Cardiac fibroblast (primary cell): Measurements from ENCODE around the gene HOXC5.

Source experiments
- DNase-seq, 2 donors: peaks; one replicate each; pipeline versions ENCODE4 v3.0.0 to v3.0.0-alpha.2; 2010; ENCODE audit warnings: low read depth in 2 of 2
- H3K4me3 ChIP-seq, 2 donors: replicated peaks in 1 of 2; 1 replicate in 1 of 2; 2 replicates in 1 of 2; pipeline ENCODE4 v1.5.1; 2011; ENCODE audit warnings: low read depth in 2 of 2, low read length in 2 of 2, mild to moderate bottlenecking in 2 of 2, moderate library complexity in 1 of 2
- TF ChIP-seq, protein P1 (sequence below): IDR thresholded peaks from one replicate; pipeline ENCODE4 v1.5.1; 2011; ENCODE audit warnings: low read depth, mild to moderate bottlenecking, low read length, inconsistent platforms

Gene HOXC5

DNA sequence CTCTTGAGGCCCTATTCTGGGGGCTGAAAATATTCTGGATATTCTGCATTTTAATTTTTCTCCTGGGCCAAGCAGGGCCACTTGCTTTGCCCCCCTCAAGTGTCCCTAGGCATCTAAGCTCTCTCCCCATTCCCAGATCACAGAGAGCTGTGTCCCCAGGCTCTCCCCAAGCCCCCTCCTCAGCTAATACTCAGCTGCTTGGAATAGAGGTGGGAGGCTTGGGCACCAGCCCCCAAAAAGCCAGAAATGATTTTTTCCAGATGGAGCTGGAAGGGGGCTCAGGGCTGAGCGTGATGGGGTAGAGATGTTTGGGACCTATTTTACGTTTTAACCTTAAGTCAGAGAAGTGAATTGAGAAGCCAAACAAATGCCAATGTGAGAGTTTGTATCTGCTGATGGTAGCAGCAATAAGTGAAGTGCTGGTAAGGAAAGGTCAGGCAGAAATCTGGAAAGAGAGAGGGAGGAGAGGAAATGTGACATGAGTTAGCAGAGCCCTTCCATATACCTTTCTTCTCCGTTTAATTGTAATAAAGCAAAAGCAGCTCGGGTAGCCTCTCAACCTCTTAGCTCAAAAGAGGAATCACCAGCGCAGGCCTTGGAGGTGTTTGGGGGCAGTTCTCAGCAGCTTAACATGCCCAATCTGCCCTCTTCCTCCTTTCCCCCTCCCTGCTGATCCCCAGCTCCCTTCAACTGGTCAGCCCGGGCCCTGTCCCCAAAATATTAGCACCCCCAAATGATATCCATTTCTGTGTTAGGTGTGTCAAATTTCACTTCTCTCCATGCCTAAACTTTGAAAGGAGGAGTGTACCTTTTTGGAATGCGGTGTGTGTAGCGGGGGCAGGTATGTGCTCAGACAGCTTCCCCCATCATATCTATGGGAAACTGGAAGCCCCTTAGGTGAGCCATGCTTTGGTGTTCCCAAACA, 9.6 kb upstream of the HOXC5 start:
- DNase-seq: no peak
- no peak overlapping the region for H3K4me3 ChIP-seq
- TF ChIP-seq, protein P1, sequence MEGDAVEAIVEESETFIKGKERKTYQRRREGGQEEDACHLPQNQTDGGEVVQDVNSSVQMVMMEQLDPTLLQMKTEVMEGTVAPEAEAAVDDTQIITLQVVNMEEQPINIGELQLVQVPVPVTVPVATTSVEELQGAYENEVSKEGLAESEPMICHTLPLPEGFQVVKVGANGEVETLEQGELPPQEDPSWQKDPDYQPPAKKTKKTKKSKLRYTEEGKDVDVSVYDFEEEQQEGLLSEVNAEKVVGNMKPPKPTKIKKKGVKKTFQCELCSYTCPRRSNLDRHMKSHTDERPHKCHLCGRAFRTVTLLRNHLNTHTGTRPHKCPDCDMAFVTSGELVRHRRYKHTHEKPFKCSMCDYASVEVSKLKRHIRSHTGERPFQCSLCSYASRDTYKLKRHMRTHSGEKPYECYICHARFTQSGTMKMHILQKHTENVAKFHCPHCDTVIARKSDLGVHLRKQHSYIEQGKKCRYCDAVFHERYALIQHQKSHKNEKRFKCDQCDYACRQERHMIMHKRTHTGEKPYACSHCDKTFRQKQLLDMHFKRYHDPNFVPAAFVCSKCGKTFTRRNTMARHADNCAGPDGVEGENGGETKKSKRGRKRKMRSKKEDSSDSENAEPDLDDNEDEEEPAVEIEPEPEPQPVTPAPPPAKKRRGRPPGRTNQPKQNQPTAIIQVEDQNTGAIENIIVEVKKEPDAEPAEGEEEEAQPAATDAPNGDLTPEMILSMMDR: no peak

DNA sequence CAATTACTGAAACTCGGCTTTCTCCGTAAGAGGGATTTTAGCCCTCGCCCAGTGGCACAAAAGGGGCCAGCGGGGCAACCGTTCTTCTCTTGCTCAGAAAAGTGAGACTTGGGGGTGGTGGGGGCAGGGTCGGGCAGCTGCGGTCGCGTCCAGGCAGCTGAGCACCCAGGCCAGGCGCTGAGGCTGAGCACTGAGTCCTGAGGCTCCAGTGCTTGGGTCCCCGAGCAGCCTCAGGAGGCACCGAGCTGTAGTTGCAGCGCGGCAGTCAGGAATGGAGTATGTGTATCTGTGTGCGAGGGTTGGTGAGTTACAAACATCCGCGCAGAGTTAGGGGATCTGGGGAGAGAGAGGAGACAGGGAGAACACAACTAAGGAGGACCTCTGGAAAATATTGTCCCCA, 8.7 kb upstream of the HOXC5 start:
- TF ChIP-seq, protein P1: no peak
- DNase-seq: no peak
- H3K4me3 ChIP-seq: no peak overlapping the region

DNA sequence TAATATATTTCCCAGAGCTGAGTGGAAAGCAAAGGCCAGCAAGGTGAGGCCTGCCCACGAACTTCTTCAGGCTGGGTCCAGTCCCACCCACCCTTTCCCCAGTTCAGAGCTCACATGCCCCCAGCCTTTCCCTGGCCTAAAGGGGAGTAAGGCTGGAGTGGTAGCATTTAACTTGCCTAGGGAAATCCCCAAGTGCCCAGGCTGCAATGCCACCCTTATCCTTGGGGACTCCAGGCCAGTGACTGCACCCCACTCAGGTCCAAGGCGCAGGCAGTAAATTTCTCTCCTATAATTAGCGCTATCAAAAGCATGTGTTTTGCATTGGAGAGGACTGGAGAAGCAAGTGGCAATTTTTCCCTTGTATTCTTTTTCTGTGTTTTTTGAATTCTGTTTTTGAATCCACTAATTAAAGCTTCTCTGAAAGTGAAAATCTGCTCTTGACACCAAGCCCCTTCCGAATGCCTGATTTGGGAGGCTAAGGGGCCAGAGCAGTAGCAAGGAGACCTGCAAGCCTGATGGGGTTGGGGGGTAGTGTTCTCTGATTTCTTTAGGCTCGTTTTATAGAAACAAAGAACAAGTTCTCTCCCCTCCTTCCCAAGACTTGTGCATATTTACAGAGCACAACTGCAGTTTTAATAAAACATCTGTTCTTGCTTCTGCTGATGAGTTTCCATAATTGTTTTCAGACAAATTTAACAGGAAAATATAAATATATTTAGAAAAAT, 8.1 kb upstream of the HOXC5 start:
- H3K4me3 ChIP-seq: no peak overlapping the region
- no peak for DNase-seq
- TF ChIP-seq, protein P1: no peak

DNA sequence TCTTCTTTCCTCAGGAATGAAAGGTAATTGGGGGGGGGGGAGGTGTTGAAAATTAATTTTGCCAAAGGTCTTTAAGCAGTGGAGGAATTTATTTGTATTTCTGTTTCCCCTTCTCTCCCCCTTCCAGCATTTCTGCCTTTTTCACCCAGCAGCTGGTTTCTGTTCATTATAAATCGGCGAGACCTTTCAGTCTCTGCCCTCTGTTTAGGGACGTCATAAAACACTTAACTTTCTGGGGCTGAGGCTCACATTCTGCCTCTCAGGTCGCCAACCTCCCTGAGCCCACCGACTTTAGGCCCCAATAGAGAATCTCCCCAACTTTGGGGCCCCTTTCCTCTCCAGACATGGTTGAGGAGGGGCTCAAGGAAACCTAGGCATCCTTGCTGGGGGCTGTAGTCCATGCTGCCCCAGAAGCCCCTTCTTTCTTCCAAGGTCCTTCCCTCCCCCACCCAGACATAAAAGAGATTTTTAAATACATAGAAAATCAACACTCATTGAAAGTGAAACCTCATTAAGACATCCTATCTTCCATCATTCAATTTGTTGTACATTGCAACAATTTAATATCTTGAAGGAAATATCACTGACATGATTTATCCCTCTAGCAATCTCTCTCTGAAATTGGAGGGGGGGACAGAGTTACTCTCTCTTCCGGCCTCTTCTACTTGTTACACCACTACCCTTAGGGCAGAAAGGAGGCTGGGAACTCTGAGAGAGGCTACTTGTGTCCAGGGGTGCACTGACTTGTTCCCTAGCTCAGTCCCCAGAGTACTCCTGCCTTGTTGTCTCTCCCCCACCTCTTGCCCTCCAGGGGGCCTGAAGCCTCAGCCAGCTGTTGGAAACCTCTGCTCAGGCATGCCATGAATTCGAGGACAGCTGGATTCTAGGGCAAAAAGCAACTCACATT, 7.1 kb upstream of the HOXC5 start:
- no peak overlapping the region for H3K4me3 ChIP-seq
- TF ChIP-seq, protein P1: no peak
- no peak for DNase-seq

DNA sequence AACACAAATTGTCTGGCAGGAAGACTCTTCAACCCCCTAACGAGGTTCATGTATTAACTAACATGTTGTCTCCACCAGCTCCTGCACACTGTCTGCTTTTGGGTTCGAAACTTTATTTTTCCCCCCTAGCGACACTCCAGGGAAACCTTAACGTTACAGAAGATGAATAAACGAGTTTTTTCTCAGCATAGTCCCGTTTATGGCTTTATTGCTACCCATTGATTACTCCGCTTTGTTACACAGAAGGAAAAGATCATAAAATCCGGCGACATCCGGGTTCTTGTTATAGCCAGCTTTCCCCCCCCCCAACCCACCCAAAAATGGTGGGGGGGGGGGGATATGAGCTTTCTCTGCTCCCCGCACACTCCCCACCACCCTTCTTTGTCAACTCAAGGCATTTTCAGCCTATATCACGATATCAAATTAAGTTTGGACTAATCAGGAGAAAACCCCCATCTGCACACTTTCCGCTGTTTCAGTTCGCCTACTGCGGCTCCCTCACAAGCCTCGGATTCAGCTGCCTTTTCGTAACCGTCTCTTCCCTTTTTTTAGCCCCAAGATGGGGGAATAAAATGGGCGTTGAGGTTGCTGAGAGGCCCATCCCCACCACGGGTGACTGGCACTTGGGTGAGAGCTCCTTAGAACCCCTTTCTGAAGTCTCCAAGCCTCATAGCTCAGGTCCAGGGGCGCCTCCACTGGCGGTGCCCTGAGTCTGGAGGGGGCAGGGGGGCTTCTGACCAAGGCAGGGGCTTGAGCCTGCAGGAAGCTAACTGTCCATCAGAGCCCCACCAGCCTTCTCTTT, 6.0 kb upstream of the HOXC5 start:
- DNase-seq: no peak
- H3K4me3 ChIP-seq: no peak overlapping the region
- TF ChIP-seq, protein P1: no peak

DNA sequence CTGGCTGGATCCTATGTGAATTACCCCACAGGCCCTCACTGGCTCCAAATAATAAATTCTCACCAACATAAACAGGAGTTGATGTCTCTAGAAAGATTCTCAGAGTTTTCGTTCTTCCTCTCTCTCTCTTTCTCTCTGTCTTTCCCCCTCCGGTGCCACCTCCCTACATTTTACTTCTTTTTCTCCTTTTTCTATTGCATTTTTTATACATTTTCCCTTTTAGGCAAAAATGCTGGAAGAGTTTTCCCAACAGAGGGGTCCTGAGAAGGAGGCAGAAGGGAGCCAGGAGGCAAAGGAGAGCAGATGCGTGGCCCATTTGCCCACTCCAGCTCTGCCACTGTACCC, 5.4 kb upstream of the HOXC5 start:
- H3K4me3 ChIP-seq: no peak overlapping the region
- DNase-seq: no peak
- TF ChIP-seq, protein P1: no peak
